ENCODE measurements around the gene ASPSCR1.
A peak's percentile ranks its signal among the peaks of the same experiment; 100 is the strongest.

The ASPSCR1 gene

DNA sequence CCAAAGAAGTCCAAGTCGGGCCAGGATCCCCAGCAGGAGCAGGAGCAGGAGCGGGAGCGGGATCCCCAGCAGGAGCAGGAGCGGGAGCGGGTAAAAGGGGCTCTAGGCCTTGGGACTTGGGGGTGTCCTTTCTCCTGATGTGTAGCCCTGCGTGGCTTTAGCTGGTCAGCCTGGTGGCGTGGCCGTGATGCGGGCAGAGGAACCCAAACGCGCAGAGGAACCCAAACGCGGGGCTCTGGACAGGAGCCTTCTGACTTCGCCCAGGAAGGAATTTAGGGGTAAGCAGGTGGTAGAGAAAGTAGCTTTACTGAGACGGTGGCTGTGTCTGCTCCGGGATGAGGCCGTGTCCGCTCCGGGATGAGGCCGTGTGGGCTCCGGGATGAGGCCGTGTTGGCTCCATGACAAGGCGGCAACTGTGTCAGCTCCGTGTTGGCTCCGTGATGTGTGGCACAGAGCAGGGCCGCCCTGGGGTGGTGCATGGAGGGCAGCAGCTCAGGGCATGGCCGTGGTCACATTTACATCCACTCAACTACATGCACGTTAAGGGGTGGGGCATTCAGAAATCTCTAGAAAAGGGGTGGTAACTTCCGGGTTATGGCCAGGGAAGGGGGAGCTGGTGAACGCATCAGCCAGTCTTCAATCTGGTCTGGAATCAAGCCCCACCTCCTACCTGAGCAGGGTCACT is 19.5 kb downstream of the ASPSCR1 start:
- no peak for DNase-seq (ENCODE audit: low read depth in 4 of 4, low spot score in 1 of 4)

GRCh38 chr17:81998212-81998611 is 20.8 kb downstream of the ASPSCR1 start:
- no peak for DNase-seq (ENCODE audit: low read depth in 4 of 4, low spot score in 1 of 4)

- DNase-seq (ENCODE audit: low read depth in 4 of 4, low spot score in 1 of 4) = no peak
Measured at GRCh38 chr17:81998691-81999438, 21.4 kb downstream of the ASPSCR1 start.

- no peak for DNase-seq (ENCODE audit: low read depth in 4 of 4, low spot score in 1 of 4)
Measured at GRCh38 chr17:81999587-81999975, 22.2 kb downstream of the ASPSCR1 start.

GRCh38 chr17:81999976-82000802 is 22.8 kb downstream of the ASPSCR1 start:
- DNase-seq (ENCODE audit: low read depth in 4 of 4, low spot score in 1 of 4) = no peak

GRCh38 chr17:82000803-82001570 is 23.6 kb downstream of the ASPSCR1 start:
- no peak for DNase-seq (ENCODE audit: low read depth in 4 of 4, low spot score in 1 of 4)

DNA sequence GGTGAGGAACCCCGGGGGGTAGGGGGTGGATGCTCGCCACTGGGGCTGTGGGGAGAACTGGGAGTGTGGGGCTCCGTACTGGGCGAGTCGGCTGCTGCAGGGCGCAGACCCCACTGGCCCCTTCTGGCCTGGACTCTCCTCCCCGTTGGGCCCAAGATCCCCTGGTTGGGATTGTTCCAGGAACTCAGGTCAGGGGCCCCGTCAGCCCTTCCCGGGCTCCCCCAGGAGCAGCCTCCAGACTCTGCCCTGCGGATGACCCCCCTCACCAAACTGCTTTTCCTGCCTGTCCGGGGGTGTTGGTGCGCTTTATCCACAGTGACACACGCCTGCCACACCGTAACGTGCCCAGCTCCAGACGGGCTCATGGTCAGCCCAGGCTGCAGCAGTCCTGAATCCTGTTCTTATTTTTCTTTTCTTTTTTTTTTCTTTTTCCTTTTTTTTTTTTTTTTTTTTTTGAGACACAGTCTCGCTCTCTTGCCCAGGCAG is 24.2 kb downstream of the ASPSCR1 start:
- DNase-seq (ENCODE audit: low read depth in 4 of 4, low spot score in 1 of 4) = no peak

- peak in 1 of 4 experiments; percentile 32 for DNase-seq (ENCODE audit: low read depth in 4 of 4, low spot score in 1 of 4)
Measured at GRCh38 chr17:82003411-82004381, 26.3 kb downstream of the ASPSCR1 start.

DNA sequence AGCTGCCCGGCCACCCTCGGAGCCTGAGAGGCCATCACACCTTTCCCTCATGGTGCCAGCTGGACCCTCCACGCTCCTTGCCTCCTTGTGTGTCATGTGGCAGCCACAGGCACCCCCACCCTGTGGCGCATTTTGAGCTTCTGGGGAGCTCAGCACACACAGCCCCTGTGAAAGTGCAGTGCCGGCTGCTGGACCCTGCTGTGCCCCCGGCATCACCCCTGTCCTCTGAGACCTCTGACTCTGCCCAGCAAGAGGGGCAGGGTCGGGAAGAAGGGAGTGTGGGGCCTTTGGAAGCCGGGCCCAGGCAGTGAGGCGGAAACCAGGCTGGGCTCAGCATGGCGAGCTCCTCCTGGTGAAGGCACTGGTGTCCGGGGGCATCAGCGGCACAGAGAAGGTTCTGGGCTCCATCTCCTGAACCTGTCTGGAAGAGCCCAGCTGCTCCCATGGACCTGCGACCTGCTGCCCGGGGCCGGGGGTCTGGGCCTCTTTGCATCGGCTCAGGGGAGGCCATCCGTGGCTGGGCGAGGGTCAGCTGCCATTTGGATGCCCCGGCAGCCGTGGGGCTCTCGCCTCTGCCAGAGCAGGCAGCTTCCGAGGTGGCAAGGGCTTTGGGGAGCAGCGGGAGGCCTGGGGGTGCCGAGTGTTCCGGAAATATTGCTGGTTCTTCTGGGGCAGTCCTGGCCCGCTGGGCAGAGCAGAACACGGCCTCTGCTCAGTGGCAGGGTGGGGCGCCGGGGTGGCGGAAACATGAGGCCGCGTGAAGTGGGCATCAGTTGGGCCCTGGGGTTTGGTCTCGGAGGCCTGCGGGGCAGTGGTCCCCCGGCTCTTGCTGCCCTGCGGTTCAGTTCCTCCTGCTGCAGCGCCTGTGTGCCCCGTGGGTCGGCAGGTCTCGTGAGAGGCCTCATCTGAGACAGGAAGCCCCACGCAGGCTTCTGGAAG is 27.4 kb downstream of the ASPSCR1 start:
- DNase-seq (ENCODE audit: low read depth in 4 of 4, low spot score in 1 of 4) = no peak

- DNase-seq (ENCODE audit: low read depth in 4 of 4, low spot score in 1 of 4) = no peak
Measured at GRCh38 chr17:82005701-82006348, 28.4 kb downstream of the ASPSCR1 start.

DNA sequence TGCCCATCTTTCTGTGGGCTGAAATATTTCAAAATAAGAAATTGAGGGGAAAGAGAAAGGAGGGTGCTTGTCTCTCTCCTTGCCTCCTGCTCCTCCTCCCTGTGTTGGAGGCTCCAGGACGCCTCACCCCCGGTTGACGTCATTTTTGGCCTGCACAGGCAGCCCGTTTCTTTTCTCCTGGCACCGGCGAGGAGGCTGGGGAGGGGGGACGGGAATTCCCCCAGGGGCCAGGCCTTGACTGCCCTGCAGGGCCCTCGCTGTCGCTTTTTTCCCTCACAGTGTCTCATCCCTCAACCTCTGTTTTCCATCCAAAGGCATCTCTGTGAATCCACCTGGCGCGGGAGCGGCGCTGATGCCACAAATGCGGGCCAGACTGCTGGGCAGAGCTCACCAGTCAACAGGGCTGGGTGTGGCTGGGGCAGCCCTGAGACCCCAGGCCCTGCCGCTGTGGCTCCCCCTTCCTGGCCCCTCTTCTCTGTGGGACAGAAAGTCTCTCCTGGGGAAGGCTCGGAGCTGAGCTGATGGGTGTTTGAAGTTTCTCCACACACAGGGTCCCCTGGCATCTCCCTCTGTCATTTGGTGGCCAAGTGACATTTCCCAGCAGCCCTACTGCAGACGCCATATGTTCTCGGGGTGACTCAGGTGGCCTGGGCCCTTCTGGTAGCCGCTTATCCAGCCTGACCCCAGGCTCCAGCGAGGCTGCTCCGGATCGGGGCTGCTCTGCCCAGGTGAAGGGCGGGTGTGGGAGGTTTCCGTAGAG is 29.2 kb downstream of the ASPSCR1 start:
- DNase-seq (ENCODE audit: low read depth in 4 of 4, low spot score in 1 of 4) = no peak

- DNase-seq (ENCODE audit: low read depth in 4 of 4, low spot score in 1 of 4) = no peak
Measured at GRCh38 chr17:82007228-82007494, 29.7 kb downstream of the ASPSCR1 start.

DNA sequence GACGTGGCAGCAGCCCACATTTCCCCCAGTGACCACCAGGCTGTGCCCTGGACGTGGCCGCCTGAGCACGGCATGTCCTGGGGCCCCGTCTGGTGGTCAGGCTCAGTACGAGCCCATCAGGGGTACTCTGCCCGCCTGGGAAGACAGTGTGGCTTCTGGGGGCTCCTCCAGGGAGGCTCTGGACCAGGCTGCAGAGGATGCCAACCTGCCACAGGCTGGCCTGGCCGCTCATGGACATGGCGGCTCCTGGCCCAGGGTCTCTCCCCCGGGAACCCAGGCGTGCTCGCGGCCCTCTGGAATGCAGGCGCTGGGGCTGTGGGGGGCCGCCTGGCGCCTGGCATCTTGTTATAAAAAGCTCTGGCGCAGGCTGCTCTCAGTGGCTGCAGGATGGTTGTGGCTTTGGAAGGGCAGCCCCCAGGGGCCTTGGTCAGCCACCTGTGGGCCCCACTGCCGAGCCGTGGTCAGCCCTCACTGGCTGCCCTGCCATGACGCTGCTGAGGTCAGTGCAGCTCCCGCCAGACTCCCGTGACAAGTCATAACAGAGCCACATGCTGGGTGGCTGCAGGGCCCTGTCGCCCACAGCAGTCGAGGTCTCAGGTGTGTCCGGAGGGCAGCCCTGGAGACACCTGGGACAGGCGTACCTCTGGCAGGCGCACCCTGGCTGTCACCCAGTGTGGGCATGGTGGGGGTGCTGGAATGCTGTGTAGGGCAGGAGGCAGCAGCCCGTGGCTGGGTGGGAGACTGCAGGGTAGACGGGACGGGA is 30.2 kb downstream of the ASPSCR1 start:
- no peak for DNase-seq (ENCODE audit: low read depth in 4 of 4, low spot score in 1 of 4)

DNA sequence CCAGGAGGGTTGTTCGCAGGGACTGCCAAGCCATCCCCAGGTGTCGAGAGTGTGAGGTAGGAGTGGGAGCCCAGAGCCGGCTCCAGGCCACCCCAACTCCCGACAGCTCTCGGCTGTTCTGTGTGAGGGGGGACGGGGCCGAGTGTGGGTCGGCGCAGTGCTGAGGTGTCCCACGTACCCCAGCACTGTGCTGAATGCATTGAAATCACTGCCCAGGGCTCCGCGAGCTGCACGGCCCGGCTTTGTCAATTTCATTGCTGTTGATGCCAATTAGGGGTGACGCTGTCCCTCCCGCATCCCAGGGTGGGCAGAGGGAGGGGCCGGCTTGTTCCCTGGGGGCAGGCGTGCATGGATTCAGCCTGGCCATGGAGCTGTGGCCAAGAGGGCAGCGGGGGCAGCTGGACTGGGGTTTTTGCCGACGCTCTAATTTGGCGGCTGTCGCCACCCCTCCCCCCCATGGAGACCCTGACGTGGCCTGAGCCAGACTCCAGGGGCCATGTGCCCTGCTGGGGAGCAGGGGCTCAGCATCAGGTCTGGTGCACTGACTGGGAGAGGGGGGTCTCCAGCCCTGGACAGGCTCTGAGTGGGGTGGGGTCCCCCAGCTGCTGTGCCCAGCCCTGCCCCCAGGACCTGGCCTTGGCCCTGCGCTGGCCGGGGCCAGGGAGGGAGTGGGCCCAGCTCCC is 31.0 kb downstream of the ASPSCR1 start:
- no peak for DNase-seq (ENCODE audit: low read depth in 4 of 4, low spot score in 1 of 4)

DNA sequence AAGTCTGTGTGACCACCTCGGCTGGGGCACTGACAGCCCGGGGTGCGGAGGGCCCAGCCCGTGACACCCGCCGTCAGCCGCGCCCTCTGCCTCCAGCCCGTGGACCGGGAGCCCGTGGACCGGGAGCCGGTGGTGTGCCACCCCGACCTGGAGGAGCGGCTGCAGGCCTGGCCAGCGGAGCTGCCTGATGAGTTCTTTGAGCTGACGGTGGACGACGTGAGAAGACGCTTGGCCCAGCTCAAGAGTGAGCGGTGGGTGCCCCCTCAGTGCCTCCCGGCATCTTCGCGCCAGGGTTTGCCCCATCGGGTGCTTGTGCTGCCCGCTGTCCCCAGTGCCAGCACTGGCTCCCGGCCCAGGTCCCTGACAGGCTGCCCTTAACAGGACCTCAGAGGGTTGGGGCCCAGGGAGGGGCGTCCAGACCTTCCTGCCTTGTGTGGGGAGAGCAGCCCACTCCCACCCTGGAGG is 31.5 kb downstream of the ASPSCR1 start:
- no peak for DNase-seq (ENCODE audit: low read depth in 4 of 4, low spot score in 1 of 4)

DNA sequence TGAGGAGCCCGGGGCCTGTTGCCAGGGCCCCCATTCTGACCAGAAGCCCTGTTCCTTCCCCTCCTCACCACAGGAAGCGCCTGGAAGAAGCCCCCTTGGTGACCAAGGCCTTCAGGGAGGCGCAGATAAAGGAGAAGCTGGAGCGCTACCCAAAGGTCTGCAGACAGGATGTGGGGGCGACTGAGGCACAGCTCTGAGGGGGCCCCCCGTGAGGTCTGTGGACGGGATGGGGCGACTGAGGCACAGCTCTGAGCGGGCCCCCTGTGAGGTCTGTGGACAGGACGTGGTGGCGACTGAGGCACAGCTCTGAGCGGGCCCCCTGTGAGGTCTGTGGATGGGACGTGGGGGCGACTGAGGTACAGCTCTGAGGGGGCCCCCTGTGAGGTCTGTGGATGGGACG is 32.0 kb downstream of the ASPSCR1 start:
- no peak for DNase-seq (ENCODE audit: low read depth in 4 of 4, low spot score in 1 of 4)
